ENCODE measurements around the gene ERFE. TPM values are rescaled to one million over a fixed set of nuclear protein-coding genes. Genes with fewer than 3 reads are reported as not detected.

Gene ERFE
- total RNA-seq, 1 experiment from 2014 or later: 9.7 TPM

GRCh38 chr2:238167761-238168160, 9.0 kb downstream of the ERFE start:
- no peak overlapping the region for H3K4me3 ChIP-seq
- intact Hi-C loops (cut with micrococcal nuclease; ENCODE audit: unreplicated experiment): no loop called here
- H3F3A ChIP-seq (ENCODE audit: insufficient read depth, low read depth): peaks cover 47% of the 10 kb centered on the region
- H3K9me3 ChIP-seq (ENCODE audit: insufficient read depth, low read depth): no peaks in the 10 kb centered on the region
- peaks cover 18% of the 10 kb centered on the region; the same call in 1 of the 2 replicates for H3K36me3 ChIP-seq (ENCODE audit: low read depth)
- ChIA-PET CTCF (no interaction called here), POLR2A (ENCODE audit: unreplicated experiment) (interaction anchor here (0.6 kb wide), 1 partner anchor 303 kb away, joined by 3 read pairs; no protein-coding TSS in a partner anchor)
- TF ChIP-seq EZH2 (IDR thresholded peaks at IDR 0.05; ENCODE audit: low read depth): no peak
- TF ChIP-seq, protein P1, sequence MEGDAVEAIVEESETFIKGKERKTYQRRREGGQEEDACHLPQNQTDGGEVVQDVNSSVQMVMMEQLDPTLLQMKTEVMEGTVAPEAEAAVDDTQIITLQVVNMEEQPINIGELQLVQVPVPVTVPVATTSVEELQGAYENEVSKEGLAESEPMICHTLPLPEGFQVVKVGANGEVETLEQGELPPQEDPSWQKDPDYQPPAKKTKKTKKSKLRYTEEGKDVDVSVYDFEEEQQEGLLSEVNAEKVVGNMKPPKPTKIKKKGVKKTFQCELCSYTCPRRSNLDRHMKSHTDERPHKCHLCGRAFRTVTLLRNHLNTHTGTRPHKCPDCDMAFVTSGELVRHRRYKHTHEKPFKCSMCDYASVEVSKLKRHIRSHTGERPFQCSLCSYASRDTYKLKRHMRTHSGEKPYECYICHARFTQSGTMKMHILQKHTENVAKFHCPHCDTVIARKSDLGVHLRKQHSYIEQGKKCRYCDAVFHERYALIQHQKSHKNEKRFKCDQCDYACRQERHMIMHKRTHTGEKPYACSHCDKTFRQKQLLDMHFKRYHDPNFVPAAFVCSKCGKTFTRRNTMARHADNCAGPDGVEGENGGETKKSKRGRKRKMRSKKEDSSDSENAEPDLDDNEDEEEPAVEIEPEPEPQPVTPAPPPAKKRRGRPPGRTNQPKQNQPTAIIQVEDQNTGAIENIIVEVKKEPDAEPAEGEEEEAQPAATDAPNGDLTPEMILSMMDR (conservative IDR thresholded peaks at IDR 0.05): no peak
- H3K4me1 ChIP-seq (replicated peaks; ENCODE audit: insufficient read depth): peaks cover 26% of the 10 kb centered on the region
- H3K4me2 ChIP-seq: no peak overlapping the region
- no peak overlapping the region for H2AFZ ChIP-seq
- no peaks in the 10 kb centered on the region for H3K79me2 ChIP-seq (ENCODE audit: low read depth)
- H3K9me2 ChIP-seq (ENCODE audit: insufficient read depth): no peaks in the 10 kb centered on the region
- H3K27ac ChIP-seq: no peak overlapping the region
- no peaks in the 10 kb centered on the region for H4K20me1 ChIP-seq (ENCODE audit: insufficient read depth)
- no peak for DNase-seq
- BruUV-seq (replicated peaks): no TSS peak
- no peaks in the 10 kb centered on the region for H3K27me3 ChIP-seq (ENCODE audit: insufficient read depth, low read depth)

DNA sequence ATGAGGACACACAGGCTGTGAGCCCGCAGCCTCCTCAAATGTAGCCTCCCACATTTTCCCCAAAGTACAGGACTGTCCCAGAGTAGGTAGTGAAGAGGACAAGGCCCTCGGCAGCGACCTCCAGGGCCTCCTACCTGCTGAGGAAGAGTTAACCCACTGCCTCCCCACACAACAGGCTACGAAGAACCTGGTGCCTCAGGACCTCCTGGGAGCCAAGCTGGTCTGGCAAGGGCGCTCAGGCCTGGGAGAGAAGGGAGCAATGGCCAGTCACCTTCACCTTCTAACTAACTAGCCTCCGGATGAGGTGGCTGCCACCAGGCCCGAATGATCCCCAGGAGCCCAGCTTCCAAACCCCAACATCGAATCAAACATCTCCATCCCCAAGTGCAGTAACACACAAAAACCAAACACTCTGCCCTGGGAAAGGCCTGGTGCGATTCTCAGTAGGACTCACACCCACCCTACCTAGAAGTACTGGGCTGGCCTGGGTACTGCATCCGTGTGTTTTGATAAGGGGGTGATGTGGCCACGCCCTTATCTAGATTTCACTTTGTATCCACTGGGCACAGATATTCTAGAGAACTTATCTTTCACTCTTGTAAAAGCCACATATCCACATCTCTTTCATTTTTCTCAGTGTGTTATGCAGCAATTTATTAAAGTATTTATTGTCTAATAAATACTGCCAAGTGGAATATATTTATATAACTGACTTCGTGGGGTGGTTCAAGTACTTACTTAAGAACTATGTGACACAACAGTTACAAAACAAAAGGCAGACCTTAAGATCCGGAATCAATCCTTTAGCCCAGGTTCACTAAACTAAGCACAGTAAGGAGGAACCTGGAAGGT, 9.7 kb downstream of the ERFE start:
- Histone ChIP-seq H3F3A (ENCODE audit: insufficient read depth, low read depth) (peaks cover 47% of the 10 kb centered on the region), H3K27me3 (ENCODE audit: insufficient read depth, low read depth) (no peaks in the 10 kb centered on the region), H3K9me2 (ENCODE audit: insufficient read depth) (no peaks in the 10 kb centered on the region), H3K9me3 (ENCODE audit: insufficient read depth, low read depth) (no peaks in the 10 kb centered on the region), H2AFZ (no peak overlapping the region), H3K27ac (peak overlapping the region; percentile 90), H3K4me1 (replicated peaks; ENCODE audit: insufficient read depth) (peaks cover 26% of the 10 kb centered on the region), H3K36me3 (ENCODE audit: low read depth) (peaks cover 18% of the 10 kb centered on the region; the same call in 1 of the 2 replicates), H4K20me1 (ENCODE audit: insufficient read depth) (no peaks in the 10 kb centered on the region), H3K4me2 (peak overlapping the region; percentile 60), H3K4me3 (no peak overlapping the region), H3K79me2 (ENCODE audit: low read depth) (no peaks in the 10 kb centered on the region)
- BruUV-seq (replicated peaks): no TSS peak
- DNase-seq: no peak
- CTCF ChIA-PET: no interaction called here
- TF ChIP-seq EZH2 (IDR thresholded peaks at IDR 0.05; ENCODE audit: low read depth): no peak
- TF ChIP-seq, protein P1 (conservative IDR thresholded peaks at IDR 0.05): no peak
- POLR2A ChIA-PET (ENCODE audit: unreplicated experiment): interaction anchor here (0.6 kb wide), 1 partner anchor 303 kb away, joined by 3 read pairs; no protein-coding TSS in a partner anchor
- intact Hi-C loops (cut with micrococcal nuclease; ENCODE audit: unreplicated experiment): no loop called here

- H3K79me2 ChIP-seq (ENCODE audit: low read depth): no peaks in the 10 kb centered on the region
- TSS peak; percentile 48 for BruUV-seq (replicated peaks)
- no peaks in the 10 kb centered on the region for H3K9me3 ChIP-seq (ENCODE audit: insufficient read depth, low read depth)
- H3K4me3 ChIP-seq: peak overlapping the region; percentile 7; the same call in 1 of the 2 replicates
- peak in 1 of 2 experiments; percentile 57 for DNase-seq
- H4K20me1 ChIP-seq (ENCODE audit: insufficient read depth): no peaks in the 10 kb centered on the region
- intact Hi-C loops (cut with micrococcal nuclease; ENCODE audit: unreplicated experiment): no loop called here
- H3F3A ChIP-seq (ENCODE audit: insufficient read depth, low read depth): peaks cover 47% of the 10 kb centered on the region
- CTCF ChIA-PET: no interaction called here
- H3K4me1 ChIP-seq (replicated peaks; ENCODE audit: insufficient read depth): peaks cover 26% of the 10 kb centered on the region
- peaks cover 19% of the 10 kb centered on the region; the same call in 1 of the 2 replicates for H3K36me3 ChIP-seq (ENCODE audit: low read depth)
- H3K27me3 ChIP-seq (ENCODE audit: insufficient read depth, low read depth): no peaks in the 10 kb centered on the region
- H3K9me2 ChIP-seq (ENCODE audit: insufficient read depth): no peaks in the 10 kb centered on the region
- no peak for TF ChIP-seq EZH2 (IDR thresholded peaks at IDR 0.05; ENCODE audit: low read depth)
- TF ChIP-seq, protein P1 (conservative IDR thresholded peaks at IDR 0.05): no peak
- POLR2A ChIA-PET (ENCODE audit: unreplicated experiment): interaction anchor here (0.5 to 0.7 kb wide), 2 partner anchors 12 to 304 kb away, joined by 8 to 17 read pairs; no protein-coding TSS in a partner anchor
- H3K4me2 ChIP-seq: peak overlapping the region; percentile 60
- H3K27ac ChIP-seq: peak overlapping the region; percentile 90
- no peak overlapping the region for H2AFZ ChIP-seq
These were observed 10.4 kb downstream of the ERFE start for GRCh38 chr2:238169048-238169707.
